BJ (cell line): ENCODE measurements around the gene CLCF1. TPM values are rescaled to one million over a fixed set of nuclear protein-coding genes. Genes with fewer than 3 reads are reported as not detected.

Source experiments
- CTCF ChIA-PET: fragments of 350-600 bp; formaldehyde crosslinking; extraction: SDS; loops from one replicate; lab custom pipeline; 2021; ENCODE audit warnings: antibody characterized with exemption, inconsistent platforms; lab: Yijun Ruan, JAX
- POLR2A ChIA-PET: fragments of 300-600 bp; sonication (Branson Sonifier 250); formaldehyde crosslinking; extraction: SDS; loops from one replicate; lab custom pipeline; 2021; ENCODE audit warnings: antibody characterized with exemption; lab: Charles Lee
- DNase-seq: peaks from one replicate; pipeline ENCODE4 v3.0.0-alpha.2; 2011; ENCODE audit warnings: low read depth
- H3K27me3 ChIP-seq: 2 replicates; pipeline ENCODE4 v1.6.0; 2011; ENCODE audit warnings: low read length; ENCODE audit not compliant: control insufficient read depth, insufficient read depth
- H3K36me3 ChIP-seq: 2 replicates; pipeline ENCODE4 v1.5.1; 2011; ENCODE audit warnings: low read length; ENCODE audit not compliant: control insufficient read depth, insufficient read depth
- H3K4me3 ChIP-seq: 2 replicates; pipeline ENCODE4 v1.5.1; 2011; ENCODE audit warnings: low read depth, mild to moderate bottlenecking, control low read depth, low read length
- CTCF ChIP-seq: IDR thresholded peaks from 2 replicates; pipeline ENCODE4 v1.5.1; 2011; ENCODE audit warnings: low read depth, mild to moderate bottlenecking, control low read depth, inconsistent platforms, low read length, moderate library complexity; ENCODE audit not compliant: insufficient read depth
- polyA plus RNA-seq: library from polyadenylated mRNA; depleted of rRNA; stranded (reverse); fragments of >200 nt; gene quantifications from 2 replicates; pipeline ENCODE4 v1.2.3, GENCODE V29; 2011

CLCF1 gene
- polyA plus RNA-seq, 1 experiment, result 21.3 TPM

- Histone ChIP-seq H3K4me3 (no peak overlapping the region), H3K36me3 (peaks cover 34% of the 10 kb centered on the region), H3K27me3 (no peaks in the 10 kb centered on the region)
- ChIA-PET POLR2A (no interaction called here), CTCF (interaction anchor here (1.7 kb wide), 1 partner anchor 132 kb away, joined by 3 read pairs; no protein-coding TSS in a partner anchor)
- TF ChIP-seq CTCF, result no peak
- DNase-seq, result no peak
Measured at GRCh38 chr11:67395555-67396258, 22.3 kb upstream of the CLCF1 start.

- CTCF ChIA-PET, result interaction anchor here (1.0 kb wide), 1 partner anchor 314 kb away, joined by 3 read pairs; no protein-coding TSS in a partner anchor
- H3K36me3 ChIP-seq, result peaks cover 27% of the 10 kb centered on the region
- no peak for TF ChIP-seq CTCF
- no peak for DNase-seq
- no peaks in the 10 kb centered on the region for H3K27me3 ChIP-seq
- POLR2A ChIA-PET, result no interaction called here
- H3K4me3 ChIP-seq, result no peak overlapping the region
Measured at GRCh38 chr11:67393990-67394389, 20.6 kb upstream of the CLCF1 start.

GRCh38 chr11:67393437-67393836, 20.0 kb upstream of the CLCF1 start:
- CTCF ChIA-PET, result interaction anchor here (1.0 to 3.3 kb wide), 2 partner anchors 48 to 315 kb away, joined by 3 to 14 read pairs; no protein-coding TSS in a partner anchor
- DNase-seq, result no peak
- POLR2A ChIA-PET, result no interaction called here
- Histone ChIP-seq H3K36me3 (peaks cover 22% of the 10 kb centered on the region), H3K4me3 (no peak overlapping the region), H3K27me3 (no peaks in the 10 kb centered on the region)
- no peak for TF ChIP-seq CTCF

- Histone ChIP-seq H3K36me3 (peaks cover 10% of the 10 kb centered on the region), H3K4me3 (peak overlapping the region; percentile 92), H3K27me3 (no peaks in the 10 kb centered on the region; the same call in 1 of the 2 replicates)
- POLR2A ChIA-PET, result interaction anchor here (0.6 to 1.5 kb wide), 2 partner anchors 9 to 46 kb away, joined by 6 to 9 read pairs; partner anchors contain the start of gene PPP1CA
- CTCF ChIA-PET, result interaction anchor here (0.7 to 24.6 kb wide), 9 partner anchors 10 to 191 kb away, joined by 3 to 892 read pairs (median 7); partner anchors contain the start of genes GSTP1, POLD4, PPP1CA and TMEM134
- no peak for TF ChIP-seq CTCF
- DNase-seq, result no peak
Measured at GRCh38 chr11:67392183-67392715, 18.9 kb upstream of the CLCF1 start.
